ENCODE measurements around the gene KRT9. TPM values are rescaled to one million over a fixed set of nuclear protein-coding genes. Genes with fewer than 3 reads are reported as not detected.

The KRT9 gene
- polyA plus RNA-seq, 2 of the 4 experiments (the other 2 are of a cell fraction) = not detected

Other genes with a start within 250 kb of the KRT9 start
- not detected in 2 replicates for gene KRT33A, start 221.2 kb downstream of the KRT9 start, polyA plus RNA-seq (2011; rRNA removed)
- gene KRT33A, start 221.2 kb downstream of the KRT9 start, polyA plus RNA-seq (2017; fragmentation: RNase III; extraction: RNeasy Plus Mini Kit Qiagen cat#74134 plus additional on column Dnase treatment) = not detected in 3 replicates
- gene KRT33B, start 202.2 kb downstream of the KRT9 start, polyA plus RNA-seq (2011; rRNA removed) = not detected in 2 replicates
- gene KRT33B, start 202.2 kb downstream of the KRT9 start, polyA plus RNA-seq (2017; fragmentation: RNase III; extraction: RNeasy Plus Mini Kit Qiagen cat#74134 plus additional on column Dnase treatment) = 0.05 to 0.08 TPM in 2 of 3 replicates, not detected in the other
- gene KRT34, start 189.8 kb downstream of the KRT9 start, polyA plus RNA-seq (2011; rRNA removed) = 0.09 TPM in 2 replicates
- 0.17 to 0.33 TPM (median 0.23 TPM) in 3 replicates for gene KRT34, start 189.8 kb downstream of the KRT9 start, polyA plus RNA-seq (2017; fragmentation: RNase III; extraction: RNeasy Plus Mini Kit Qiagen cat#74134 plus additional on column Dnase treatment)
- not detected in 2 replicates for gene KRT31, start 174.5 kb downstream of the KRT9 start, polyA plus RNA-seq (2011; rRNA removed)
- gene KRT31, start 174.5 kb downstream of the KRT9 start, polyA plus RNA-seq (2017; fragmentation: RNase III; extraction: RNeasy Plus Mini Kit Qiagen cat#74134 plus additional on column Dnase treatment) = not detected in 3 replicates
- not detected in 2 replicates for gene KRT37, start 147.5 kb downstream of the KRT9 start, polyA plus RNA-seq (2011; rRNA removed)
- not detected in 3 replicates for gene KRT37, start 147.5 kb downstream of the KRT9 start, polyA plus RNA-seq (2017; fragmentation: RNase III; extraction: RNeasy Plus Mini Kit Qiagen cat#74134 plus additional on column Dnase treatment)
- gene KRT38, start 131.1 kb downstream of the KRT9 start, polyA plus RNA-seq (2011; rRNA removed) = not detected in 2 replicates
- not detected in 3 replicates for gene KRT38, start 131.1 kb downstream of the KRT9 start, polyA plus RNA-seq (2017; fragmentation: RNase III; extraction: RNeasy Plus Mini Kit Qiagen cat#74134 plus additional on column Dnase treatment)
- gene KRT32, start 104.7 kb downstream of the KRT9 start, polyA plus RNA-seq (2011; rRNA removed) = not detected in 2 replicates
- gene KRT32, start 104.7 kb downstream of the KRT9 start, polyA plus RNA-seq (2017; fragmentation: RNase III; extraction: RNeasy Plus Mini Kit Qiagen cat#74134 plus additional on column Dnase treatment) = not detected in 3 replicates
- not detected in 2 replicates for gene KRT35, start 90.9 kb downstream of the KRT9 start, polyA plus RNA-seq (2011; rRNA removed)
- gene KRT35, start 90.9 kb downstream of the KRT9 start, polyA plus RNA-seq (2017; fragmentation: RNase III; extraction: RNeasy Plus Mini Kit Qiagen cat#74134 plus additional on column Dnase treatment) = not detected in 3 replicates
- gene KRT36, start 82.1 kb downstream of the KRT9 start, polyA plus RNA-seq (2011; rRNA removed) = not detected in 2 replicates
- not detected in 3 replicates for gene KRT36, start 82.1 kb downstream of the KRT9 start, polyA plus RNA-seq (2017; fragmentation: RNase III; extraction: RNeasy Plus Mini Kit Qiagen cat#74134 plus additional on column Dnase treatment)
- 0.06 and 0.08 TPM in 2 replicates for gene KRT13, start 66.4 kb downstream of the KRT9 start, polyA plus RNA-seq (2011; rRNA removed)
- gene KRT13, start 66.4 kb downstream of the KRT9 start, polyA plus RNA-seq (2017; fragmentation: RNase III; extraction: RNeasy Plus Mini Kit Qiagen cat#74134 plus additional on column Dnase treatment) = not detected in 3 replicates
- gene KRT15, start 53.2 kb downstream of the KRT9 start, polyA plus RNA-seq (2011; rRNA removed) = 2.1 and 2.6 TPM in 2 replicates
- gene KRT15, start 53.2 kb downstream of the KRT9 start, polyA plus RNA-seq (2017; fragmentation: RNase III; extraction: RNeasy Plus Mini Kit Qiagen cat#74134 plus additional on column Dnase treatment) = 0.54 to 1.4 TPM (median 0.62 TPM) in 3 replicates
- 23.8 and 26.2 TPM in 2 replicates for gene KRT19, start 43.8 kb downstream of the KRT9 start, polyA plus RNA-seq (2011; rRNA removed)
- 27.8 to 31.2 TPM (median 29.9 TPM) in 3 replicates for gene KRT19, start 43.8 kb downstream of the KRT9 start, polyA plus RNA-seq (2017; fragmentation: RNase III; extraction: RNeasy Plus Mini Kit Qiagen cat#74134 plus additional on column Dnase treatment)
- 0.04 TPM in 1 of 2 replicates, not detected in the other for gene KRT14, start 14.8 kb upstream of the KRT9 start, polyA plus RNA-seq (2011; rRNA removed)
- 0.07 to 0.10 TPM (median 0.09 TPM) in 3 replicates for gene KRT14, start 14.8 kb upstream of the KRT9 start, polyA plus RNA-seq (2017; fragmentation: RNase III; extraction: RNeasy Plus Mini Kit Qiagen cat#74134 plus additional on column Dnase treatment)
- 0.21 and 0.28 TPM in 2 replicates for gene KRT16, start 40.7 kb upstream of the KRT9 start, polyA plus RNA-seq (2011; rRNA removed)
- gene KRT16, start 40.7 kb upstream of the KRT9 start, polyA plus RNA-seq (2017; fragmentation: RNase III; extraction: RNeasy Plus Mini Kit Qiagen cat#74134 plus additional on column Dnase treatment) = 0.44 TPM in 1 of 3 replicates, not detected in the others
- 0.78 and 1.2 TPM in 2 replicates for gene KRT17, start 52.5 kb upstream of the KRT9 start, polyA plus RNA-seq (2011; rRNA removed)
- 0.43 to 0.57 TPM (median 0.56 TPM) in 3 replicates for gene KRT17, start 52.5 kb upstream of the KRT9 start, polyA plus RNA-seq (2017; fragmentation: RNase III; extraction: RNeasy Plus Mini Kit Qiagen cat#74134 plus additional on column Dnase treatment)
- 873 and 1,224 TPM in 2 replicates for gene EIF1, start 116.8 kb upstream of the KRT9 start, polyA plus RNA-seq (2011; rRNA removed)
- 827 to 920 TPM (median 834 TPM) in 3 replicates for gene EIF1, start 116.8 kb upstream of the KRT9 start, polyA plus RNA-seq (2017; fragmentation: RNase III; extraction: RNeasy Plus Mini Kit Qiagen cat#74134 plus additional on column Dnase treatment)
- gene GAST, start 140.3 kb upstream of the KRT9 start, polyA plus RNA-seq (2011; rRNA removed) = not detected in 2 replicates
- gene GAST, start 140.3 kb upstream of the KRT9 start, polyA plus RNA-seq (2017; fragmentation: RNase III; extraction: RNeasy Plus Mini Kit Qiagen cat#74134 plus additional on column Dnase treatment) = not detected in 3 replicates
- gene HAP1, start 162.6 kb upstream of the KRT9 start, polyA plus RNA-seq (2011; rRNA removed) = 2.0 and 2.2 TPM in 2 replicates
- 1.3 to 2.3 TPM (median 1.6 TPM) in 3 replicates for gene HAP1, start 162.6 kb upstream of the KRT9 start, polyA plus RNA-seq (2017; fragmentation: RNase III; extraction: RNeasy Plus Mini Kit Qiagen cat#74134 plus additional on column Dnase treatment)
- gene JUP, start 214.7 kb upstream of the KRT9 start, polyA plus RNA-seq (2011; rRNA removed) = 54.8 and 110 TPM in 2 replicates
- 63.3 to 127 TPM (median 107 TPM) in 3 replicates for gene JUP, start 214.7 kb upstream of the KRT9 start, polyA plus RNA-seq (2017; fragmentation: RNase III; extraction: RNeasy Plus Mini Kit Qiagen cat#74134 plus additional on column Dnase treatment)
- 32.1 and 36.0 TPM in 2 replicates for gene P3H4, start 239.9 kb upstream of the KRT9 start, polyA plus RNA-seq (2011; rRNA removed)
- 41.6 to 62.1 TPM (median 52.8 TPM) in 3 replicates for gene P3H4, start 239.9 kb upstream of the KRT9 start, polyA plus RNA-seq (2017; fragmentation: RNase III; extraction: RNeasy Plus Mini Kit Qiagen cat#74134 plus additional on column Dnase treatment)
- gene FKBP10, start 240.9 kb upstream of the KRT9 start, polyA plus RNA-seq (2011; rRNA removed) = 109 and 112 TPM in 2 replicates
- 109 to 121 TPM (median 119 TPM) in 3 replicates for gene FKBP10, start 240.9 kb upstream of the KRT9 start, polyA plus RNA-seq (2017; fragmentation: RNase III; extraction: RNeasy Plus Mini Kit Qiagen cat#74134 plus additional on column Dnase treatment)

Data from A549 (cell line).